ENCODE measurements around the gene CRTC1.

CRTC1 gene

GRCh38 chr19:18683109-18683957, at the start of gene CRTC1:
Gene CRTC1 (plus strand): TSS chr19:18683680. CDS start chr19:18683703, 23 bp downstream.
- peak; percentile 95 for DNase-seq

DNA sequence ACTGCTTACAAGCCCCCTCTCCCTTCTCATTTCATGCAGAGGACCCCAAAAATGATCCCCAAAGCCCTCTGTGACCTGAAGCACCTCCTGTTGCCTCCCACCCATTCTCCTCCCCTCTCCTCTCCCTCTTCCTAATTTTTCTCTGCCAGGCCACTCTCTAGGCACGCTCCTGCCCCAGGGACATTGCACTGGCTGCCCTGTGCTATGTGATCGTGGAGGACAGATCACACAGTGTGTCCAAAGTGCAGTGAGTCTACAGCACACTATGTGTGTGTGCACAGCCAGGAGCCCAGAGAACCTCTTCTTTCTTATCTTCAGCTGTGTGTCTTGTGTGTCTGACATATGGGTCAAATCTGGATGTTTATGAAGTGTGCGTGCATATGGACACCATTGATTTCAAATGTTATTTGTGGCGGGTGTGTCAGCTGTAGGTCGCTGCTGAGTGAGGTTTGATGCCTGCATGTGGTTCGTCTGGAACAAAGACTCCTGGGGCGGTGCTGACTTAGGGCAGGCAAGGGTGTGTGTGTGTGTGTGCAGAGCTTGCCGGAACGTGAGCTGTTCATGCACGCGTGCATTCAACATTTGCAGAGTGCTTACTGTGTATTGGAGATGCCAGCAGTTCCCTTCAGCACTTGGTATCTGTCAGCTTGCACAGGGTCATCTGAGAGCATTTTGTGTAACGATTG, 48.7 kb upstream of the CRTC1 start:
- DNase-seq, result no peak

- no peak for DNase-seq
Measured at GRCh38 chr19:18635831-18636182, 47.7 kb upstream of the CRTC1 start.

DNA sequence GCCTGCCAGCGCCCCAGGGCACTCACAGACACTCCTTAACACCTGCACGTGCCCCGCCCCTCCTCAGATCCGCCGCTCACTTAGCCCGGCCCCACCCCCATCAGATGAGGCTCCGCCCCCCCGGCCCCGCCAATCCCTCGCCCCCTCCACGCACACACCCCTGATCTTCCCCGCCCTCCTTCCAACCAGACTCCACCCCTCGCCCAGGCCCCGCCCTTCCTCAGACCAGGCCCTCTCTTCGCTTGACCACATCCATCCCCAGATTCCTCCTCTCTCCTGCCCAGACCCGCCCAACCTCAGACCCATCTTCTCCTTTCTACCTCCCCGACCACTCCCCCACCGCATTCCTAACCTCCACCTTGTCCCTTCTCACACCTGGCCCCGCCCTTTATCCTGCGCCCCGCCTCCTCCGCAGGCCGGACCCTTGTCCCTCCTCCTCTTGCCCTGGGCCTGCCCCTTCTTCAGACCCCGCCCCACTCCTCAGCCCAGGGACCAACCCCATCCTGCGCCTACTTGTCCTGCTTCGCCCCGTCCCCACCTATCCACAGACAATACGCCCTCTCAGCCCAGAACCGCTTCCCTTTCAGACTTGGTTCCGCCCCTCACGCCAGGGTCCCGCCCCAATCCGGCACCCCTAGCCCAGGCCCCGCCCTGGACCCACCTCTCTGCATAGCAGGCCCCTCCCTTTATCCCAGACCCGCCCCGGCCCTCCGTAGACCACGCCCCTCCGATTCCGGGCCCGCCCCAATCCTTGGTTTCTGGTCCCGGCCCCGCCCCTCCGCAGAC, 47.1 kb upstream of the CRTC1 start:
- peak; percentile 100 for DNase-seq

GRCh38 chr19:18636969-18637629, 46.4 kb upstream of the CRTC1 start, which contains the start of gene KLHL26:
Gene KLHL26 (plus strand): TSS chr19:18637028. CDS start chr19:18637055, 27 bp downstream.
- DNase-seq, result no peak

- DNase-seq, result peak; percentile 57
Measured at GRCh38 chr19:18637673-18638630, 45.5 kb upstream of the CRTC1 start.

- no peak for DNase-seq
Measured at GRCh38 chr19:18639706-18640243, 43.7 kb upstream of the CRTC1 start.

DNA sequence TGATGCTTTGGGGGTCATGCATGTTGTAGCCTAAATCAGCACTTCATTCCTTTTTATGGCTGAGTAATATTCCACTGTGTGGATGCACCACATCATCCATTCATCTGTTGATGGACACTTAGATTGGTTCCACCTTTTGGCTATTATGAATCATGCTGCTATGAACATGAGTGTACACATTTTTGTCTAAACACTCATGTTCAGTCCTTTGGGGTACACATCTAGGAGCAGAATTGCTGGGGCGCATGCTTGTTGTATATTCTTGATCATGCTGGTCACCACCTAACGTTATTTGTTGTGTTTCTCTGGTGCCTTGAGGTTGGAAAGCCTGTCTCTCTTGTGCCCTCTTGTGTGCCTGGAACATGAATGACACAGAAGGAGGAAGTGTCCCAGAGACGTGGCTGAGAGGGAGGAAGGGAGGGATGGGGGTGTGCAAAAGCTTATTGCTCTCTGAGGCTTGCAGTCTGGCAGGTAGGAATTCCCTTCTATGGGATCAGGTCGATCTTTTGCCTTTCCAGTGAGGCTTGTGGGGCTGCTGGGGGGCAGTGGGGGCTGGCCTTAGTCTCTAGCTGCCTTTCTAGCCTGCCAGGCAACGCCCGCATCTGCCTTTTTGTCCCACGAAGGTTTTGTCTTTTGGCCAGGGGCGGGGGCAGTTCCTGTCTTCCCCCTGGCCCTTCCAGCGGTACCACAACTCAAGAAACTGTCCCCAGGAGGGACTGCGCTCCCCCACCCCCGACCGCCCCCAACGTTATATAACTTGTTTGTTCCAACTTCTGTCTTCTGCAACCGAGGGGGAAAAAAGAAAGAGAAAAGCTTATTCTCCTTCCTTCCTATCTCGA, 39.1 kb upstream of the CRTC1 start:
- DNase-seq, result no peak

GRCh38 chr19:18645035-18645511, 38.4 kb upstream of the CRTC1 start:
- DNase-seq, result no peak

- no peak for DNase-seq
Measured at GRCh38 chr19:18646535-18647370, 36.7 kb upstream of the CRTC1 start.

DNA sequence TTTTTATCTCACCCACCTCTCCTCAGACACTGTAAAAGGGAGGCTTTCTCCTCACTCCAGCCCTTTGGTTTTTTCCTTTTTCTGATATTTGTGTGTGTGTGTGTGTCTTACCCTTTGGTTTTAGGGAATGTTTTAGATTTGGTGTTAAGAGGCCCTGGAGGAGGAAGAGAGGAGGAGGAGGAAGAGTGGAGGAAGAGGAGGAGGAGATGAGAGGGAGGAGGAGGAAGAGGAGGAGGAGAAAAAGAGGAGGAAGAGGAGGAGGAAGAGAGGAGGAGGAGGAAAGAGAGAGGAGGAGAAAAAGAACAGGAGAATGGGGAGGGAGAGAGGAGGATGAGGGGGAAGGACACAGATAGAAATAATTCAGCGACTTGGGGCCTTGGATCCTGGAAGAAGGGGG, 36.1 kb upstream of the CRTC1 start:
- DNase-seq, result no peak

DNA sequence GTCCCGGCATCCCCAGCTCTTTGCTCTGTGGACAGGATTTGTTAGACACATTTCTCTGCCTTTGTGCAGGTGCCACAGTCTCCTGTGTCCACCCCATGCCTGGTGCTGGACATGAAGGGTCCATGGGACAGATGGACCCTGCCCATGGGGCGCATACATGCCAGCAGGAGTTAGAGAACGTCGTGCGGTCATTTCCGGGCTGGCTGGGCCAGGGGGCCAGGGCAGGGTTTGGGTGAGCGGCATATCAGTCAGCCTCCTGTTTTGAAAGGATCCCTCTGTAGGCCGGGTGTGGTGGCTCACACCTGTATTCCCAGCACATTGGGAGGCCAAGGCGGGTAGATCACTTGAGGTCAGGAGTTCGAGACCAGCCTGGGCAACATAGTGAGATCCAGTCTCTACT, 35.7 kb upstream of the CRTC1 start:
- DNase-seq, result no peak

GRCh38 chr19:18648973-18649315, 34.5 kb upstream of the CRTC1 start:
- DNase-seq, result no peak

- DNase-seq, result peak; percentile 65
Measured at GRCh38 chr19:18649371-18650020, 34.0 kb upstream of the CRTC1 start.

GRCh38 chr19:18650021-18650390, 33.5 kb upstream of the CRTC1 start:
- DNase-seq, result no peak

GRCh38 chr19:18650468-18651041, 32.9 kb upstream of the CRTC1 start:
- DNase-seq, result no peak

GRCh38 chr19:18651300-18651699, 32.2 kb upstream of the CRTC1 start:
- no peak for DNase-seq

DNA sequence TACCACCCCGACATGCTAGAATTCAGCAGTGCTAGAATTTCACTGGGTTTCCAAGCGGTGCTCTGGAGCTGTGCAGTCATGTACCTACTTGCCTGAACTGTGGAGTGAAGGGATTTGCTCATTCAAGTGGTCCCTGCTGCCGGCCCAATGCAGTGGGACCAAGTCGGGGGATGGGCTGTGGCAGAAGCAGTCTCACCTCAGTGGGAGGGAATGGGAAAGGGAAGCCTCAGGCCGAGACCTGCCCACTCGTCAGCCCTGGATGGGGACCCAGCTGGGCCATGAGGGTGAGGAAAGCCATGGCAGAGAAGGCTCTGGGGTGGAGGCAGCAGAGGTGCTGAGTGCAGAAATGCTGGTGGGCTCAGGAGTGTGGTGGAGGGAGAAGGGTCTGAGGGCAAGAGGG, 31.7 kb upstream of the CRTC1 start:
- no peak for DNase-seq

DNA sequence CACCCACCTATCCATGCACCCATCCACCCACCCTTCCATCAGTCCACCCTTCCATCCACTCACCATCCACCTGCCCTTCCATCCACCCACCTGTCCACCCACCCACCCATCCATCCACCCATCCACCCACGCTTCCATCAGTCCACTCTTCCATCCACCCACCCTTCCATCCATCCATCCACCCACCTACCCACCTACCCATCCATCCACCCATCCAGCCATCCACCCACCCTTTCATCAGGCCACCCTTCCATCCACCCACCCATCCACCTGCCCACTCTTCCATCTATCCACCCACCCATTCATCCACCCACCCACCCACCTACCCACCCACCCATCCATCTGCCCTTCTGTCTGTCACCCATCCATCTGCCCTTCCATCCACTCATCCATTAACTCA, 29.6 kb upstream of the CRTC1 start:
- no peak for DNase-seq

Measured in NCI-H82 (cell line).